ENCODE results near the gene ABCG1. TPM values are rescaled to one million over a fixed set of nuclear protein-coding genes. Genes with fewer than 3 reads are reported as not detected.

ABCG1 gene
- total and polyA plus RNA-seq, 4 donors = 1.6 to 9.7 (median 5.3) TPM

DNA sequence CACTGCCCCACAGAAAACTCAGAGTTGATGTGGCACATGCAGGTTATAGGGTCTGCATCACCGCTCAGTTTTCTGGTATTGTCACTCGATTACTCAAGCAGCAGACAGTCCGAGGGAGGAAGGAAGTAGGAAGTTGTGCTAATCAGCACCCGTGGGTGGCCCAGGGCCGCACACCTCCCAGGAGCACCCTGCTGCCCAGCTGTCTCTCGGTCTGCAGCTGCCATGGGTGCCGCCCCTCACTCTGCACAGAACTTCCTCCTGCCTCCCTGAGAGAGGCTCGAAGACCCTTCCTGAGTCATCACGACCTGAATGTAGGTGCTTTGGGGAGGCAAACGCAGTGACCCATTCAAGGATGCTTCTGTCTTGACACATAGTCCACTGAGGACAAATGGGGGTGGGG is 100.4 kb downstream of the ABCG1 start (continued):
- TF ChIP-seq, protein P1, sequence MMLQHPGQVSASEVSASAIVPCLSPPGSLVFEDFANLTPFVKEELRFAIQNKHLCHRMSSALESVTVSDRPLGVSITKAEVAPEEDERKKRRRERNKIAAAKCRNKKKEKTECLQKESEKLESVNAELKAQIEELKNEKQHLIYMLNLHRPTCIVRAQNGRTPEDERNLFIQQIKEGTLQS (IDR thresholded peaks at IDR 0.05) = no peak
- TF ChIP-seq, protein P2, sequence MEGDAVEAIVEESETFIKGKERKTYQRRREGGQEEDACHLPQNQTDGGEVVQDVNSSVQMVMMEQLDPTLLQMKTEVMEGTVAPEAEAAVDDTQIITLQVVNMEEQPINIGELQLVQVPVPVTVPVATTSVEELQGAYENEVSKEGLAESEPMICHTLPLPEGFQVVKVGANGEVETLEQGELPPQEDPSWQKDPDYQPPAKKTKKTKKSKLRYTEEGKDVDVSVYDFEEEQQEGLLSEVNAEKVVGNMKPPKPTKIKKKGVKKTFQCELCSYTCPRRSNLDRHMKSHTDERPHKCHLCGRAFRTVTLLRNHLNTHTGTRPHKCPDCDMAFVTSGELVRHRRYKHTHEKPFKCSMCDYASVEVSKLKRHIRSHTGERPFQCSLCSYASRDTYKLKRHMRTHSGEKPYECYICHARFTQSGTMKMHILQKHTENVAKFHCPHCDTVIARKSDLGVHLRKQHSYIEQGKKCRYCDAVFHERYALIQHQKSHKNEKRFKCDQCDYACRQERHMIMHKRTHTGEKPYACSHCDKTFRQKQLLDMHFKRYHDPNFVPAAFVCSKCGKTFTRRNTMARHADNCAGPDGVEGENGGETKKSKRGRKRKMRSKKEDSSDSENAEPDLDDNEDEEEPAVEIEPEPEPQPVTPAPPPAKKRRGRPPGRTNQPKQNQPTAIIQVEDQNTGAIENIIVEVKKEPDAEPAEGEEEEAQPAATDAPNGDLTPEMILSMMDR (IDR thresholded peaks at IDR 0.05; ENCODE audit: low read depth, low read length, missing input control) = no peak

DNA sequence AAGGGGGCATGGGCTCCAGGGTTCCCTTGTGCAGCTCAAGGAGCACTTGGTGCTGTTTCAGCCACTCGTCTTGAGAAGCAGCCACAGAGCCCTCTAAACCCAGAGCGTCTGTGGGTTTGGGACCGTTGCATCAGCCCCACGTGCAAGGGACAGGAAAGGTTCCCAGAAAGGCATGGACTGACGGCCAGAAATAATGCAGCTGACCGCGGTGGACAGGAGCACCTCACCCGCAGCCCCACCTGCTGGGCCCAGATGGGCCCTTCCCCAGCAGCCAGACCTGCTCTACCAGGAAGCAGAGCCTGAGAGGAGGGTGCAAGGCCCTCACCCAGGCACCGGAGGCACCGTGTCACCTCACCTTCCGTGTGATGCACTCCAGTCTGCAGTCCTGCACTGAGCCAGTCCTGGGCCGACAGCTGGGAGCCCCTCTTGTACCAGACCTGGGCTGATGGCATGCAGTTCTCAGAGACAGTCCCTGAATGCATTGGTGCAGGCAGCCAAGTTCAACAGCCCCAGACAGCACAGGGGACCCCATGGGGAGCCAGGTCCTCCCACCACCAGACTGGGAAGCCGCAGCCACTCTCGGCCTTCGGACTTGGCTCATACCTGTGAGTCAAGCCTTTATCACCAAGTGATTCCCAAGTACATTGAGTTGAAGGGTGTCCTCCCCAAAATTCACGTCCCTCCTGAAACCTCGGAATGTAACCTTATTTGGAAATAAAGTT is 101.1 kb downstream of the ABCG1 start:
- DNase-seq (ENCODE audit: low spot score) = no peak
- Histone ChIP-seq H3K9ac (ENCODE audit: low read depth in 1 of 2, low read length in 2 of 2) (no peak overlapping the region), H3K4me1 (ENCODE audit: control insufficient read depth in 4 of 4, insufficient read depth in 4 of 4, low read length in 3 of 4) (no peaks in the 10 kb centered on the region), H3K4me3 (ENCODE audit: low read depth in 1 of 3, low read length in 3 of 3) (no peak overlapping the region), H3K9me3 (ENCODE audit: control insufficient read depth in 4 of 4, low read length in 3 of 4) (no peaks in the 10 kb centered on the region), H3K27me3 (ENCODE audit: control insufficient read depth in 4 of 4, insufficient read depth in 4 of 4, low read length in 3 of 4) (peaks cover 0 to 4% (median 0%) of the 10 kb centered on the region in 4 donors), H3K27ac (ENCODE audit: low read depth in 1 of 2, low read length in 2 of 2) (no peak overlapping the region), H3K36me3 (ENCODE audit: control insufficient read depth in 4 of 4, insufficient read depth in 3 of 4, low read depth in 1 of 4, low read length in 3 of 4) (no peaks in the 10 kb centered on the region)
- 73% methylated on average over 17 of the region's 17 CpGs for WGBS
- TF ChIP-seq JUND (IDR thresholded peaks at IDR 0.05) (no peak), NR2F2 (IDR thresholded peaks at IDR 0.05) (no peak)

DNA sequence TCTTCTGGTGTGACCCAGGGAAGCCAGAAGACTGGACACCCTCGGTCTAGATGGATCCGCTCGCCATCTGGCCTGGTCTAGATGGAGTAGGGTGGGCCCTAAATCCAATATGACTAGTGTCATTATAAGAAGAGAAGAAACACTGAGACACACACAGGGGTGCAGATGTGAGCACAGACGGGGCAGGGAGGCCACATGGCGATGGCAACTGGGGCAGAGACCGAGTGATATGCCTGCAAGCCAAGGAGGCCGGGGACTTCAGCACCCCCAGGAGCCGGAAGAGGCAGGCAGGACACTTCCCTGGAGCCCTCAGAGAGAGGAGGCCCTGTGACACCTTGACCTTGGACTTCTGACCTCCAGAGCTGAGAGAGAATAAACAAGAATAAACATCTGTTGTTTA is 101.9 kb downstream of the ABCG1 start:
- DNase-seq (ENCODE audit: low spot score) = no peak
- H3K9me3 ChIP-seq (ENCODE audit: control insufficient read depth in 4 of 4, low read length in 3 of 4) = no peaks in the 10 kb centered on the region
- H3K27ac ChIP-seq (ENCODE audit: low read depth in 1 of 2, low read length in 2 of 2) = no peak overlapping the region
- H3K27me3 ChIP-seq (ENCODE audit: control insufficient read depth in 4 of 4, insufficient read depth in 4 of 4, low read length in 3 of 4) = no peaks in the 10 kb centered on the region
- WGBS = 94% methylated on average over 8 of the region's 8 CpGs
- H3K36me3 ChIP-seq (ENCODE audit: control insufficient read depth in 4 of 4, insufficient read depth in 3 of 4, low read depth in 1 of 4, low read length in 3 of 4) = no peaks in the 10 kb centered on the region
- no peak overlapping the region for H3K4me3 ChIP-seq (ENCODE audit: low read depth in 1 of 3, low read length in 3 of 3)
- no peaks in the 10 kb centered on the region for H3K4me1 ChIP-seq (ENCODE audit: control insufficient read depth in 4 of 4, insufficient read depth in 4 of 4, low read length in 3 of 4)
- no peak overlapping the region for H3K9ac ChIP-seq (ENCODE audit: low read depth in 1 of 2, low read length in 2 of 2)
- TF ChIP-seq, protein P1 (IDR thresholded peaks at IDR 0.05) = no peak

DNA sequence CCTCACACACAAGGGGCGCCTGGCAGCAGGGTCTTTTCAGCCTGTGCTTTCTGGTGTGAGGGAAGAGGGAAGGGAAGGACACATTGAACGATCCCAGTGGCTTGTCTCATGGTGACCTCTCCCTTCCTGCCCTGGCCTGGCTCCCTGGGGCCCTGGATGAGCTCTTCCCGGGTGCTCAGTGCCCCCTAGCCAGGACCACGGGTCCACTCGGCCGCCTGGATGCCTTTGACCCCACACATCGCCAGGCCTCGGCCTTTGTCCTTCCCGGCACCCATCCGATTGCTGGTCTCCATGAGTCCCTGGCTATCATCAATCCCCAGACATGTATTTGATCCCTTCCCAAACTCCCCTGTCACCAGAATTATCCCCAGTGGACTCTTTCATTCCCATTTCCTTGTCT is 102.3 kb downstream of the ABCG1 start:
- Histone ChIP-seq H3K4me3 (ENCODE audit: low read depth in 1 of 3, low read length in 3 of 3) (no peak overlapping the region), H3K9me3 (ENCODE audit: control insufficient read depth in 4 of 4, low read length in 3 of 4) (no peaks in the 10 kb centered on the region), H3K9ac (ENCODE audit: low read depth in 1 of 2, low read length in 2 of 2) (no peak overlapping the region), H3K27me3 (ENCODE audit: control insufficient read depth in 4 of 4, insufficient read depth in 4 of 4, low read length in 3 of 4) (no peaks in the 10 kb centered on the region), H3K36me3 (ENCODE audit: control insufficient read depth in 4 of 4, insufficient read depth in 3 of 4, low read depth in 1 of 4, low read length in 3 of 4) (no peaks in the 10 kb centered on the region), H3K27ac (ENCODE audit: low read depth in 1 of 2, low read length in 2 of 2) (no peak overlapping the region), H3K4me1 (ENCODE audit: control insufficient read depth in 4 of 4, insufficient read depth in 4 of 4, low read length in 3 of 4) (no peaks in the 10 kb centered on the region)
- 86% methylated on average over 10 of the region's 10 CpGs for WGBS
- DNase-seq (ENCODE audit: low spot score) = no peak
- TF ChIP-seq EGR1 (IDR thresholded peaks at IDR 0.05; ENCODE audit: low read depth in 2 of 2) = no peak
- no peak for TF ChIP-seq GABPA (IDR thresholded peaks at IDR 0.05 in 1 of 2, conservative IDR thresholded peaks at IDR 0.05 in 1 of 2)
- no peak for TF ChIP-seq TAF1 (conservative IDR thresholded peaks at IDR 0.05)
- TF ChIP-seq, protein P2 (IDR thresholded peaks at IDR 0.05; ENCODE audit: low read depth, low read length, missing input control) = no peak
- TF ChIP-seq YY1 (IDR thresholded peaks at IDR 0.05) = no peak
- TF ChIP-seq HNF4G (IDR thresholded peaks at IDR 0.05) = no peak
- no peak for TF ChIP-seq FOXA1 (IDR thresholded peaks at IDR 0.05)
- TF ChIP-seq, protein P1 (IDR thresholded peaks at IDR 0.05) = no peak

All from liver (tissue), 9 donors.